Right lobe of liver (tissue), 6 donors: Measurements from ENCODE around the gene LRRC8D. TPM values are rescaled to one million over a fixed set of nuclear protein-coding genes. Genes with fewer than 3 reads are reported as not detected.

Source experiments
- ATAC-seq, 4 donors: fragments of 200-7000 bp; cut with Tn5 transposase; one replicate each; pipeline ENCODE4 v1.9.1; 2020; ENCODE audit warnings: mild to moderate bottlenecking in 4 of 4, moderate library complexity in 4 of 4
- DNase-seq, 3 donors: peaks; one replicate each; pipeline ENCODE4 v3.0.0-alpha.2; 2020
- H3K27ac ChIP-seq, 3 donors: fragments of 200-600 bp; one replicate each; pipeline ENCODE4 v1.8.0; 2022
- H3K27me3 ChIP-seq, 2 donors: fragments of 200-600 bp; one replicate each; pipeline ENCODE4 v1.8.0; 2022
- H3K36me3 ChIP-seq, 4 donors: fragments of 200-600 bp; sonication (generic) in 1 of 4; one replicate each; pipeline versions ENCODE4 v1.5.1 to v1.8.0; 2017 to 2022; ENCODE audit warnings: control low read depth in 1 of 4
- H3K4me1 ChIP-seq, 4 donors: fragments of 200-600 bp; sonication (generic) in 1 of 4; one replicate each; pipeline versions ENCODE4 v1.5.1 to v1.8.0; 2017 to 2022; ENCODE audit warnings: control low read depth in 1 of 4
- H3K4me3 ChIP-seq, 3 donors: fragments of 200-600 bp; one replicate each; pipeline ENCODE4 v1.8.0; 2022
- H3K9me3 ChIP-seq, 4 donors: fragments of 200-600 bp; sonication (generic) in 1 of 4; one replicate each; pipeline versions ENCODE4 v1.5.1 to v1.8.0; 2017 to 2022; ENCODE audit warnings: control low read depth in 1 of 4
- CTCF ChIP-seq, 4 donors: fragments of 200-600 bp in 3 of 4; fragments of 450-650 bp in 1 of 4; IDR thresholded peaks; one replicate each; pipeline versions ENCODE4 v1.5.1 to v1.8.0; 2016 to 2022; ENCODE audit warnings: antibody characterized with exemption in 4 of 4, mild to moderate bottlenecking in 2 of 4
- POLR2A ChIP-seq: fragments of 450-650 bp; IDR thresholded peaks from one replicate; pipeline ENCODE4 v1.6.1; 2017; ENCODE audit warnings: antibody characterized with exemption, mild to moderate bottlenecking
- WGBS: methylation state at CpG from one replicate; pipeline ENCODE4 v1.1.6; 2018; ENCODE audit warnings: low coverage, low lambda C conversion rate; ENCODE audit not compliant: insufficient coverage; ENCODE audit errors: missing lambda C conversion rate; 5-methylcytosine and 5-hydroxymethylcytosine counted together
- intact Hi-C, 2 donors: fragments of 100-400 bp; cut with DNase I; formaldehyde crosslinking; loops; one replicate each; pipeline versions ENCODE4 v1.11.2 to v1.14.1; 2022
- total RNA-seq, 6 experiments: library from RNA; depleted of rRNA in 2 of 6; stranded (reverse); fragments of >200 nt in 2 of 6; fragmentation: NEBNext Ultra II Directional in 3 of 6; extraction: Animal tissue kit (Norgen Biotek cat#: 25700) in 3 of 6; gene quantifications; one replicate each; pipeline versions ENCODE4 v1.1.0 to v1.2.4, GENCODE V29; 2016 to 2023
- donor health status: DM: no; HTN: yes; CAD: no.
- donor health status: DM: no; HTN: no; CAD: no.
- donor health status: DM: no; HTN: no; CAD: no.
- donor health status: DM: no; HTN: yes; CAD: no.
- donor health status: DM: no; HTN: yes; CAD: no.

Gene LRRC8D
- total RNA-seq, 6 experiments from 2014 or later = 11.5 to 22.1 (median 19.3) TPM

- no peak overlapping the region for H3K4me3 ChIP-seq
- H3K27me3 ChIP-seq = no peaks in the 10 kb centered on the region
- WGBS = 87% methylated on average over 5 of the region's 5 CpGs
- H3K36me3 ChIP-seq = no peaks in the 10 kb centered on the region
- DNase-seq (no peak), ATAC-seq (no peak)
- H3K4me1 ChIP-seq = peaks cover 0 to 33% (median 14%) of the 10 kb centered on the region in 4 donors
- no peaks in the 10 kb centered on the region for H3K9me3 ChIP-seq
- TF ChIP-seq POLR2A = no peak
- no peak for TF ChIP-seq CTCF (IDR thresholded peaks at IDR 0.05)
- intact Hi-C loops = no loop called here
- H3K27ac ChIP-seq = no peak overlapping the region
Observed at GRCh38 chr1:89945852-89946476, 125.1 kb downstream of the LRRC8D start.

GRCh38 chr1:89946532-89946931, 125.7 kb downstream of the LRRC8D start:
- Histone ChIP-seq H3K9me3 (no peaks in the 10 kb centered on the region), H3K36me3 (no peaks in the 10 kb centered on the region), H3K27me3 (no peaks in the 10 kb centered on the region), H3K4me3 (no peak overlapping the region), H3K4me1 (peaks cover 0 to 34% (median 17%) of the 10 kb centered on the region in 4 donors), H3K27ac (no peak overlapping the region)
- intact Hi-C loops = no loop called here
- DNase-seq (no peak), ATAC-seq (no peak)
- TF ChIP-seq CTCF (IDR thresholded peaks at IDR 0.05) = no peak
- TF ChIP-seq POLR2A = no peak
- whole genome bisulfite sequencing = 0% methylated on average over 1 of the region's 1 CpG

DNA sequence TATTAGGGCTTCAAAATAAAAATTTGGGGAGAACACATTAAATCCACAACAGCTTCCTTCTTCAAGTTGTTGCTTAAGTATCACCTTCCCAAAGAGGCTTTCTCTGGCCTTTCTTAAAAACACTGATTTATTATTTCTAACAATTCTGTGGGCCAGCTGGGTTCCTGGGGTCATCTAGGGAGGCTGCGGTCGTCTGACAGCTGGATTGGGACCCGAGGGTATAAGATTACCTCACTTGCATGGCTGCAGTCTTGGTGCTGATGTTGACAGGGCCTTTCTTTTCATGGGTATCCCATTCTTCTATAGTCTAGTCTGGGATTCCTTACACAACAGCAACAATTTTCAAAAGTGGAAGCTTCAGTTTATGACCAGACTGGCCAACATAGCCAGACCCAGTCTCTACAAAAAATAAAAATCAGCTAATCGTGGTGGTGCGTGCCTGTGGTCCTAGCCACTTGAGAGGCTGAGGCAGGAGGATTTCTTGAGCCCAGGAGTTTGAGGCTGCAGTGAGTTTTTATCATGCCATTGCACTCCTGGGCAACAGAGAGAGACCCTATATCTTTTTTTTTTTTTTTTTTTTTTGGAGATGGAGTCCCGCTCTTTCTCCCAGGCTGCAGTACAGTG, 128.0 kb downstream of the LRRC8D start:
- Histone ChIP-seq H3K9me3 (no peaks in the 10 kb centered on the region), H3K4me3 (no peak overlapping the region), H3K4me1 (peaks cover 0 to 26% (median 12%) of the 10 kb centered on the region in 4 donors), H3K27me3 (no peaks in the 10 kb centered on the region), H3K36me3 (no peaks in the 10 kb centered on the region), H3K27ac (no peak overlapping the region)
- WGBS = 98% methylated on average over 6 of the region's 6 CpGs
- intact Hi-C loops = no loop called here
- DNase-seq (no peak), ATAC-seq (no peak)
- no peak for TF ChIP-seq CTCF (IDR thresholded peaks at IDR 0.05)
- no peak for TF ChIP-seq POLR2A

DNA sequence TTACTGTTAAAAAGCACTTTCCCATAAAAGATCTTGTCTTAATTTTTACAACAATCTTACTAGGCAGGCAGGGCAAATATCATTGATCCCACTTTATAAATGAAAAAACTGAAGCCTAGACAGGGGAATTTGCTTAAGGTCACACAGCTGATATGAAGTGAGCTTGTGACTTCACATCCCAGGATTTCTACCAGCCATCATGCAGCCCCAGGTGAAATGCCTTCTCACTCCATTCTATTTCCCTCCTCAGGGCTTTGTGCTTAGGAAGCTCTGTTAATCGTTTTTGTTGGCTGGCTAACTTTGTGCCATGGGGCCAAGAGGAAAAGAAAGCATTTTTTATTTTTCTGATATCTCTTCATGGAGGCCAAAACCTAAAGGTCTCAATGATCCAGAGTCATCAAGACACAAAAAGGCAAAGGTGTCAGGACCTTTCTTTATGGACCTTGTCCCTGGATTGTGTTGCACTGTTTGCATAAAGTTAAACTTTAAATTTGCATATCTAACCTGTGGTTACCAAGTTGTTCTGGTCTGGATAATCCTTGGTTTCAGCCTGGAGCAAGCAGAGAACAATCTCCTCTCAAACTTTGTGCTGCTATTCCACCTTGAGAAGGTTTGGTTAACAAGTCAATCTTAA, 129.3 kb downstream of the LRRC8D start:
- 0% methylated on average over 1 of the region's 1 CpG for WGBS
- no peaks in the 10 kb centered on the region for H3K9me3 ChIP-seq
- H3K27me3 ChIP-seq = no peaks in the 10 kb centered on the region
- DNase-seq (no peak), ATAC-seq (peak; percentile 80 to 91 (median 88))
- H3K4me1 ChIP-seq = peaks cover 0 to 27% (median 12%) of the 10 kb centered on the region in 4 donors
- intact Hi-C loops = no loop called here
- no peaks in the 10 kb centered on the region for H3K36me3 ChIP-seq
- H3K27ac ChIP-seq = peak overlapping the region in 2 of 3 donors; percentile 69 to 72
- H3K4me3 ChIP-seq = no peak overlapping the region
- TF ChIP-seq POLR2A (no peak), CTCF (IDR thresholded peaks at IDR 0.05) (no peak)
